Cerebellar cortex (tissue), 1 donor: Measurements from ENCODE around the gene TSC22D4.
A peak's percentile ranks its signal among the peaks of the same experiment; 100 is the strongest.

Experiments used
- DNase-seq: peaks from one replicate; pipeline ENCODE4 v3.0.0-alpha.2; 2015; ENCODE audit warnings: low spot score

TSC22D4 gene

DNA sequence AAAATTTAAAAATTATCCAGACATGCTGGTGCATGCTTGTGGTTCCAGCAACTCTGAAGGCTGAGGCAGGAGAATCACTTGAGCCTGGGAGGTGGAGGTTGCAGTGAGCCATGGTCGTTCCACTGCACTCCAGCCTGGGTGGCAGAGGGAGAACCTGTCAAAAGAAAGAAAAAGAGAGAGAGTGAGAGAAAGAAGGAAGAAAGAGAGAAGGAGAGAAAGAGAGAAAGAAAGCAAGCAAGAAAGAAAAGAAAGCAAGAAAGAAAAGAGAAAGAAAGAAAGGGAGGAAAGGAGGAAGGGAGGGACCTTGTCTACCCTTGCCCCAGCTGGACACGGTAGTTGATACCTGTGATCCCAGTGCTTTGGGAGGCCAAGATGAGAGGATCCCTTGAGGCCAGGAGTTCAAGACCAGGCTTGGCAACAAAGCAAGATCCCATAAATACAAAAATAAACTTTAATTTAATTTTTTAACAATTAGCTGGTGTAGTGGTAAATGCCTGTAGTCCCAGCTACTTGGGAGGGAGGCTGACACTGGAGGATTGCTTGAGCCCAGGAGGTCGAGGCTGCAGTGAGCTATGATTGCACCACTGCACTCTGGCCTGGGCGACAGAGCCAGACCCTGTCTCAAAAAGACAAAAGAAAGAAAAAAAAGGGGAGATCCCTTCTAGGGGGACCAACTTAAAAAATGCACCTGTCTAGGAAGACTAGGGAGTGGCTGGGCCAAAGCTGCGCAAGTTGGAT lies 13.9 kb upstream of the TSC22D4 start:
- DNase-seq, result no peak

DNA sequence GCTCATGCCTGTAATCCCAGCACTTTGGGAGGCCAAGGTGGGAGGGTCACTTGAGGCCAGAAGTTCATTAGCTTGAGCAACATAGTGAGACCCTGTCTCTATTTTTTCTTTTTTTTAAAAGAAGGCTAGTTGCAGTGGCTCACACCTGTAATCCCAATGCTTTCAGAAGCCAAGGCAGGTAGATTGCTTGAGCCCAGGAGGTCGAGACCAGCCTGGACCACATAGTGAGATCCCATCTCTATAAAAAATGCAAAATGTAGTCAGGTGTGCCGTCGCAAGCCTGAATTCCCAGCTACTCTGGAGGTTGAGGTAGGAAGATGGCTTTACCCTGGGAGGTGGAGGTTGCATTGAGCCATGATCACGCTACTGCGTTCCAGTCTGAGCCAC lies 12.2 kb upstream of the TSC22D4 start:
- DNase-seq, result no peak

DNA sequence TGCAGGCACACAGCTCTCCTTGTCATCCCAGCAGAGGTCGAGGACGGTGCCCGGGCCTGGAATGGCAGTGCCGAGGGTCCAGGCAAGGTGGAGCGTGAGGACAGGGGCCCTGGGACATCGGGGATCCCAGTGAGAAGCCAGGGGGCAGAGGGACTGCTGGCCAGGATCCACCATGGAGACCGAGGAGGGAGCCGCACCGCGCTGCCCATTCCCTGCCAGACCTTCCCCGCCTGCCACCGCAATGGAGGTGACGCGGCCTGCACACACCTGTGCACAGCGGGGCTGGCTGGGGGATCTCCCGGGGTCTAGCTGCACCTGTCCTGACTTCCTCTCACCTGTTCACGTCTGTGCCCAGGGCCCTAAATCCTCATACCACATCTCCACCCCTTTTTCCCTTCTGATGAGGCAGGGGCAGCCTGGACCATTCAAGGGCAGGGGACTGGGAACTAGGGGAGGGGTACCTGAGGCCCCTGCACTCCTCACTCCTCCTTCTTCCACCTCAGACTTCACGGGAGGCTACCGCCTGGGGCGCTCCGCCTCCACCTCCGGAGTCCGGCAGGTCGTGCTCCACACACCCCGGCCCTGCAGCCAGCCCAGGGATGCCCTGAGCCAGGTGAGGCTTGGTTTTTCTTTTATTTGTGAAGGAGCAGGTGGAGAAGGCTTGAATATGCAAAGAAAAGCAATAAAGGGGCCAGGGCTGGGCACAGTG lies 11.6 kb upstream of the TSC22D4 start:
- DNase-seq, result no peak

DNA sequence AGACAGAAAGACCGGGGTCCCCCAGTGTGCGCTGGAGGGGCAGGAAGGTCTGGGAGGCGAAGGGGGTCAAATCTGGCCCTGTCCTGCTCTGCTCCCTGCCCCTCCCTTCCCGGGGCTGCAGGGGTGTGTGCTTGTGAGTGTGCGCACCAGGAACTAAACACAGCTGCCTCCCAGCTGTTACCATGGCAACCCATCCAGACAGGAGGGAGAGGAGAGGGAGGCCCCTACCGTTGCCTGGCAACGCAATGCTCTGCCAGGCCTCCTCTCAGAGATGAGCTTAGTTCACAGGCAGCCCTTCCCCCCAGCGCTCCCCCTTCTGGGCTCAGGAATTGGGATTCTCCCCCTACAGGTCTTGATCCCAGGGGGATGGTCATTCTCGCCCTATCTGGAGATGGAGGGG lies 10.8 kb upstream of the TSC22D4 start:
- peak; percentile 87 for DNase-seq

DNA sequence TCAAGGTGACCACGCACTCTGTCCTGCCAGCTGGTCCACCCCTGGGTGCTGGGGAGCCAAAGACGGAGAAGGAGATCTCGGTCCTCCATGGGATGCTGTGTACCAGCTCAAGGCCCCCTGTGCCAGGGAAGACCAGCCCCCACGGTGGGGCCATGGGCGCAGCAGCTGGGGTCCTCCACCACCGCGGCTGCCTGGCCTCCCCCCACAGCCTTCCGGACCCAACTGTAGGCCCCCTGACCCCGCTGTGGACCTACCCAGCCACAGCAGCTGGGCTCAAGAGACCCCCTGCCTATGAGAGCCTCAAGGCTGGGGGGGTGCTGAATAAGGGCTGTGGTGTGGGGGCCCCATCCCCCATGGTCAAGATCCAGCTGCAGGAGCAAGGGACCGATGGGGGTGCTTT lies 10.1 kb upstream of the TSC22D4 start:
- no peak for DNase-seq

DNA sequence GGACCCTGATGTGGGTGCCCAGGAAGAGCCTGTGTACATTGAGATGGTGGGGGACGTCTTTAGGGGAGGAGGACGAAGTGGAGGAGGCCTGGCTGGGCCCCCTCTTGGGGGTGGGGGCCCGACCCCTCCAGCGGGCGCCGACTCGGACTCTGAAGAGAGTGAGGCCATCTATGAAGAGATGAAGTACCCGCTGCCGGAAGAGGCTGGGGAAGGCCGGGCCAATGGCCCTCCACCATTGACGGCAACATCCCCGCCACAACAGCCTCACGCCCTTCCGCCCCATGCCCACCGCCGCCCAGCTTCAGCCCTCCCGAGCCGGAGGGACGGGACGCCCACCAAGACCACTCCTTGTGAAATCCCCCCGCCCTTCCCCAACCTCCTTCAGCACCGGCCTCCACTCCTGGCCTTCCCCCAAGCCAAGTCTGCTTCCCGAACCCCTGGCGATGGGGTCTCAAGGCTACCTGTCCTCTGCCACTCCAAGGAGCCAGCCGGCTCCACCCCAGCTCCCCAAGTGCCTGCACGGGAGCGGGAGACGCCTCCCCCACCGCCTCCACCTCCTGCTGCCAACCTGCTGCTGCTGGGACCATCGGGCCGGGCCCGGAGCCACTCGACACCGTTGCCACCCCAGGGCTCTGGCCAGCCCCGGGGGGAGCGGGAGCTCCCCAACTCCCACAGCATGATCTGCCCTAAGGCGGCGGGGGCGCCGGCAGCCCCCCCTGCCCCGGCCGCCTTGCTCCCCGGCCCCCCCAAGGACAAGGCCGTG lies 9.5 kb upstream of the TSC22D4 start:
- no peak for DNase-seq

DNA sequence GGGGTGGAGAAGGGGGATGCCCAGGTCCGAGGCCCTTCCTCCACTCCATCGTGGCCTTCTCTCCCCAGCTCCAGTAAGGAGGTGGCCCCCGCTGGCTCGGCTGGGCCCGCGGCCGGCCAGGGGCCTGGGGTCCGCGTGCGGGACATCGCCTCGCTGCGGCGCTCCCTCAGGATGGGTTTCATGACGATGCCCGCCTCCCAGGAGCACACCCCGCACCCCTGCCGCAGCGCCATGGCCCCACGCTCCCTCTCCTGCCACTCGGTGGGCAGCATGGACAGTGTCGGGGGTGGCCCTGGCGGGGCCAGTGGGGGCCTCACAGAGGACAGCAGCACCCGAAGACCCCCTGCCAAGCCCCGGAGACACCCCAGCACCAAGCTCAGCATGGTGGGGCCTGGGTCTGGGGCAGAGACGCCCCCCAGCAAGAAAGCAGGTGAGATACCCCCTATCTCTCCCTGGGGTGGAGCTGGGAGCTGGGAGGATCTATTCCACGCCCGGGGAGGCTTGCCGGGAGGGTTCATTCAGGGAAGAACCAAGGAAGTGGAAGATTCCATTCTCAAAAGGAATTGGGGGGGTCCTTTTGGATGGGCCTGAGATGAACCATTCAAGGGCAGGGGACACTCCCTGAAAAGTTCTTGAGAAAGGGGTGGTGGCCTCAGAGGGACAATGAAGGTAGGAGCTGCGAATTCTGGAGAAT lies 7.9 kb upstream of the TSC22D4 start:
- DNase-seq, result peak; percentile 79

DNA sequence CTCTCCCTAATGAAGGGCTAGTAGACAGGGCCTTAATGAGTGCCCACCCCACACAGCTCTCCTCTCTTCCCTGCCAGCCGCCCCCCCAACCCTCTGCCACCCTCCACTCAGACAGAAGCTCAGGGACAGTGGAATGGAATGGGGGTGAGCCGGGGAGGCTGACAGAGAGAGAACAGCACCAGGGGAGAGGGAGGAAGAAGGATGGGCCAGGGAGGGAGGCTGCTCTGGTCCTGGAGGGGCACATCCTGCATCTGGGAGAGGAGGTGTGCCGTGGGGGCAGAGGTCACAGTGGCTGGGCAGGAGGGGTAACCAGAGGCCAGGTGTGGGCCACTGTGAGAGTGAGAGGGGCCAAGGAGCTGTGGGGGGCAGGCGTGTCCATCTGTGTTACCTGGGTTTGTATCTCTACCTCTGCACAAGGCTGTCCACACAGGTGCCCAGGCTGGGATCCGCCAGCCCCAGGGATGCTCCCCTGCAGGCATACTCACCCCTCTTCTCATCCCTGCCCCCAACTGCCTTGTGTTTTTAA lies 7.2 kb upstream of the TSC22D4 start:
- no peak for DNase-seq

DNA sequence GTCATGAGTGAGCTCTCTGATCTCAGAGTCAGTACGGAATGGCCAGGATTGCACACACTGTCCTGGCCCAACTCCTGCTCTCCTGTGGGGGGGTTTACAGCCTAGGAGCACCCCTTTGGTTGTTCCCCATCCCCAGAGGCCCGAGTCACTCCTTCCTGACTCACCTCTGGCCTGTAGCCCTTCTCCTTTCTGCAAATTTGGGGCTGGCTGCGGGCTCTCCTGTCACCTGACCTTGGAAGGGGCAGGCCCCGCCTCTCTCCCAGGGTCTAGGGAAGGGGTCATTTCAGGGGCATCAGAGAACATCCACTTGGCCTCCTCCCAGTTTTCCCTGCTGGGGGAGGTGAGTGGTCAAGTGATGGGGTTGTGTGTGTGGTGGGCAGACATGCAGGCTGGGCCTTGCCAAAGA lies 6.5 kb upstream of the TSC22D4 start:
- DNase-seq, result no peak

DNA sequence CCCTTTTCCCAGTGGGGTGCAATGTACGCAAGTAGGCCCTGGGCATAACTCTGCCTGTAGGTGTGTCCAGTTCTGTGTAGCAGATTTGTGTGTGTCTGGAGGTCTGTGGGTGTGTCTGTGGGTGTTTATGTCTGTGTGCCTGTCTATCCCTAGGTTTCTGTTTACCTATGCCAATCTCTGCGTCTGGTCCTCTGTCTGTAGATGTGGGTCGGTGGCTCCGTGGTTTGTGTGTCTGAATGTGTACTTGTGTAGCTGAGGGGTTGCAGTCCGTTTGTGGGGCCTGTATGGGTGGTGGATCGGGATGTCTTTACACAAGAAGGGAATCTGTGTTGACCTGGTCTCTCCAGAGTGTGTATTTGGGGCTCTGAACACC lies 5.6 kb upstream of the TSC22D4 start:
- DNase-seq, result no peak

DNA sequence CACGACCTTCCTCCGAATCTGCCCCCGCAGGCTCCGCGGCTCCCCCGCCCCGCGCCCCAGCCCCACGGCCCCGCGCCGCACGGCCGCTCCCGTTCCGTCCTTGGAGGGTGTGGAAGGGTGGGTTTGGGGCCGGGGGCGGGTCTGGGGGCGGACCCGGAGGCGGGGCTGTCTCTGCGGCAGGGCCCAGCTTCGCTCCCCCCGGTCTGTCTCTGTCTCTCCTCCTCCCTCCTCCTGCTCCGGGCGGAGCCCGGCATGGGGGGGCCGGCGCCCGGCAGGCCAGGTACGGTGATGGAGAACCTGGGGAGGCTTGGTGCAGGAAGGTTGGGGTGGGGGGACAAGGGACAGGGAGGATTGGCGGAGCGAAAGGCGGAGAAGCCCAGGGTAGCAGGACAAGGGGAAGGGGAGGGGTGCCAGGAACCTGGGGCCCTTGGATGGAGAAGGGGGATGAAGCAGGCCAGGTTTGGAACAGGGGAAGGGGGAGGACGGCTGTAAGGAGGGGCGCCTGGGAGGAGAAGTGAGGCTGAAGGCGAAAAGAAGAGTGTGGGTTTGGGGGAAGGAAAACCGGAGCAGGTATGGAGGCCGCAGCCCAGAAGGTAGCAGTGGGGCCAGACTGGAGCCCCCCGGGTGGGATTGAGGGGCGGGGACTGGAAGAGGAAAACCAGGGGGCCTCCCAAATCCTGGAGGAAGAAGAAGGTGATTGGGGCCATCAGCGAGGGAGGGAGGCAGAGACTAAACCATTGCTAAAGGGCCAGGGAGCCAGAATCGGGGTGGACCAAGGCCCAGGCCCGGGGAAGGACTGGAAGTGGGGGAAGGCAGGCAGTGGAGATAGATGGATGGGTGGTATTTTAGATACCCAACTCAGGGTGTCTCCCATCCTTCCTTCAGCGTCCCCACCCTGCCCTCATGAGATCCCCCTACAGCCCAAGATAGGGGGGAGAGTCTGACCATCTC lies 5.0 kb upstream of the TSC22D4 start, which contains the start of gene NYAP1:
NYAP1 (plus strand) TSS at position 206 of the 951 bp plus-strand sequence. CDS start 1,385 bp downstream, outside the sequence.
- peak; percentile 79 for DNase-seq

DNA sequence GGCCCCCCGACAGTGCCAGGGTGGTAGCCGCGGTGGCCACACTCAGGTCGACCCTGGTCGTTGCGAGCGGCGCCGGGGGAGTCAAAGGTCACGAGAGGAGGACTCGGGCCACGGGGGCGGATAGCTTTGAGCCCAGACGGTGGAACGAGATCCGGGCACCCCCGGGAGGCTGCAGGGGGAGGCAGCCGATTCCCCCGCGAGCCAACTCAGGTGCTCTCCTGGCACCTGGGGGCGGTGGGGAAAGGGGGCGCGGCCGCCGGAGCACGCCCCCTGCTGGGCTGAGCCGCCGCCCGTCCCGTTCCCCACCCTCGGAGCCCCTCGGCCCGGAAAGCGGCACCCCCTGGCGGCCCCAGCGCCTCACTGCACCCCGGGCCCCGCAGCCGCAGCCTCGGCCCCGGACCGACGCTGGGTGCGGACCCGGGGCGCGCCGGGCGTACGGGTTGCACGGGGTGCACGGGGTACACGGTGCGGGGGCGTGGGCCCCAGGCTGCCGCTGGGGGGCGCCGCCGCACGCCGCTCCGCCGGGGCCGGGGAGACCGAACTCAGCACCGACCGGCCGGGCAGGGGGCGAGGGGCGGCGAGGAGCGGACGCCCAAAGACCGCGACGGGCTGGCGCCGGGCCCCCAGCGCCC lies 4.2 kb upstream of the TSC22D4 start:
- peak; percentile 55 for DNase-seq

DNA sequence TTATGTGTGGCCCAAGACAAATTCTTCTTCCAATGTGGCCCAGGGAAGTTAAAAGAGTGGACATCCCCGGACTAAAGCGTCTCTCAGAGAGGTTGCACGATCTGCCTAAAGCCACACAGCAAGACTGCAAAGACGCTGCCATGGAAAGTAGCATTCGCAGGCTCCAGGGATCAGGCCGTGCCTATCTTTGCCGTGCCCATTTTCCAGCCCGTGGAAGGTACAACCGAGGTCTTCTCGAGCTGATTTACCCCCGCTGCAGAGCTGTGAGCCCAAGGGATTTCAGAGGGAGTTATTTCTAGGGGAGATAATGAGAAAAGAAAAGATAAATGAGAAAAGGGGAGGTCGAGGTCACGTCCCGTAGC lies 3.7 kb upstream of the TSC22D4 start:
- no peak for DNase-seq

DNA sequence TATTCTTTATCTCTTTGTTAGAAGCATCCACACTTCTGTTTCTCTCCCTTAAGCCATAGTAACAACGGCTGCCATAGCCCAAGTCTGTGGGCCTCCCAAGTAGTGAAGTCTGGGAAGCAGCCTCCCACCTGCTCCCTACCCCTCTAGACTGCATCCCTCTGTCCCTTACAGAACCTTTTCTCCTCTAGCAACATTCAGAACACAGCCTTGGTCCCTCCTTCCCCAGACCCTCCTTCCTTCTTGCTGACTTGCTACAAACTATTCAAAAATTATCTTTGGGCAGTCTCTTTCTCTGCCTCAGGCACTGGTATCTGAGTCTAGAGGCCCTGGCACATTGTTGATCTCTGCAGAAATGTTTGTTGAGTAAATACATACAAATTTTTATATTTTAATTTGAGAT lies 2.5 kb upstream of the TSC22D4 start:
- no peak for DNase-seq

DNA sequence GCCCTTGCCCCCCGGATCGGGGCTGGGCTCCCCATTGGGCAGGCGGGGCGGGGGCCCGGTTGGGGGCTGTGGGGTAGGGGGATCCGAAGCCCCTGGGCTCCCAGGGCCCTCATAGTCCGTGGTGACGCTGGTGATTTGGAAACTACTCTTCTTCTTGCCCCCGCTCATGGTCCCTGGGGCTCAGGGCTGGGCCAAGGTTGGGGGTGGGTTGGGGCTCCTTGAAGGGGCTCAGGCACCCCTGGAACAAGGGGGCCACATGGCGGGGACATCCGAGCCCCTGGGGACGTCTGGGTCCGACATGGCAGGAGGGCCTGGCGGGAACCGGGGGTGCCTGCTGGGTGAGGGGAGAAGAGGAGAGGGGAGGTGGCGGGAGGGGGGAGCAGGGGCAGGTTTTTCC lies 1.1 kb downstream of the TSC22D4 start:
- no peak for DNase-seq

DNA sequence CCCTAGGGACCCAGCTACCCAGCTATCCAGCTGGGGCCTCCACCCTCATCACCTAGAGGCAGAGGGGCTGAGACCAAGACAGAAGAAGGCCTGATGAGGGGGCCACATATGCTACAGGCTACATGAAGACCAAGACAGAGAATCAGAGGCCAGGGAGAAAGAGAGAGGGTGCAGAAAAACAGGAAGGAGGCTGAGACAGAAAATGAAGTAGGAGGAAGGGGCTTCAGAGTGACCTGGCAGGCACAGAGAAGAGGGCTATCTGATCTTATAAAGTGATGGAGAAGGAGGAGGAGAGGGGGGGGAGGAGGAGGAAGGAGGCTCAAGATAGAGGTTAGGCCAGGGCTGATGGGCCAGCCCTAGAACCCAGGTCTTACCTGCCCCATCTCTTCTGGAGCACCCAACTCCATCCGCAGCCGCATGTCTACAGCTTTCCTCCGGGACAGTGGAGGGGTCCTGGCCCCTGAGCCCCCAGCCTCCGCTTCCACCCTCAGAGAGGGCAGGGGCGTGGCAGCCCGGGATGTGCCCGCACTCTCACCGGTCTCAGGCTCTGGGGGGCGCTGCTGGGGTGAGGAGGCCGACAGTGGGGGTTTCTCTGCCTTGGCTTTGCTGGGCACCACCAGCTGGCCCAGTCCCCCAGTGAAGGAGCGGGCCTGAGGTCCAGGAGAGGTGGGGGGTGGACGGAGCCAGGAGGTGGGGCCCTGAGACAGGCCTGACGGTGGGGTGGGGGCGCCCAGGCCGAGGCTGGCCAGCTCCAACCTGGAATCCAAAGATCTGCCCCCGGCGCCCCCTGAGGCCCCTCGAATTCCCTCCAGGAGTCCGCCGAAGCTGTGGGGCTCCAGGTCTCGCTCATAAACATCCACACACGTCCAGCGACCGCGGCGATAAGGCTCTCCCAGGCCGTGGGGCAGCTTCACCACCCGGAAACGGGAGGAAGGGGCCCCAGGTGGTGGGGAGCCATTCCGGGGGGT lies 1.8 kb downstream of the TSC22D4 start:
- no peak for DNase-seq

DNA sequence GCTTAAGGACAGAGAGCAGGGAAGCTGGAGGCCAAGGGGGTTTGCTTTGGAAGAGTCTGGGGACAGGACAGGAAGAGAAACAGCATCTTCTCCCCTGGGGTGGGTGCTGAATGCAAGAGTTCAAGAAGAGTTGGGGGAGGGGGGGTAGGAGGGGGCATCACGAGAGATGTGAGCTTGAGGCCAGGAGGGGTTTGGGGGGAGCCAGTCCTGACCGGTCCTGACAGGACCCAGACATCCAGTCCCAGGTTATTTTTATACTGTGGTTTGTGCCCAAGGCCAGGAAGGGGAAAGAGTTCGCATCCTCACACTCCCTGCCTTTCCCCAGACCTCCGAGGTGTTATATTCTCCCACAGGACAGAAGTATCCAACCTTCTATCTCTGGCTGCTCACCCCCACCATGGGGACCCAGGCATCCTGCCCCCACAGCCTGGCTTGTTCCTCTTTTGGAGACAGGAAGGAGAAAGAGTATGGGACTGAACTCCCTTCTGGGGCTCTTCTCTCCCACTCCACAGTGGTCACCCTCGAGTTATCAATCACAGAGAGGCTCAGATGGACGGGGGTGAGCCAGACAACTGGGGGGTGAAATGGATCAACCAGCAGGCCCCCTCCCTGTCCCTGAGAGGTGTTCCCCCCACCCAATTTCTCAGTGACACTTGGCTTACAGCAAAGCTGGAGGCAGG lies 2.8 kb downstream of the TSC22D4 start:
- DNase-seq, result no peak

DNA sequence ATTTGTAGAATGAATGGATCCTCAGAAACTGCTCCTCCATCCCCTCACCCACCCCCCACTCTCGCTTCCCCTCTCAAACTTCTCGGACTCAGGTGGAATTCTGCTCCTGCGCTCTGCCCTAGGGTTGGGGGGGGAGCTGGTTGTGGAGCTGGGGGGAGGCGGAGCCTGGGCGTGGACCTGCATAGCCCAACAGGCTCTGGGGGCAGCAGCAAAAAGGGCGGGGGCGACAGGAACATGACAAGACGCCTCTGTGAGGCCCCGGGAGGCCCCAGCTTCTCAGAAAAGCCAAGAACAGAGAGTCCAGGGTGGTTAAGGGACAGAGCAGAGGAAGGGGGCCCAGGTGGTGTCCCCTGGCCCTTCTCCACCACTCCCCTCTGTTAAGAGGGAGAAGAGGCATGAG lies 3.5 kb downstream of the TSC22D4 start:
- no peak for DNase-seq
